Duodenal mucosa (tissue), 2 donors: ENCODE data around the gene MEIG1.
"Not testable (repeated sequence)": the region's sequence is repeated elsewhere in the genome, so short reads cannot be mapped to it uniquely, and the experiment has no call there.

Experiments used
- H3K27ac ChIP-seq: one replicate; pipeline ENCODE4 v1.7.0; 2013; ENCODE audit warnings: low read depth, low read length
- H3K27me3 ChIP-seq, 2 donors: one replicate each; pipeline ENCODE4 v1.7.0; 2013; ENCODE audit warnings: low read length in 2 of 2, control low read depth in 1 of 2; ENCODE audit not compliant: insufficient read depth in 2 of 2, control insufficient read depth in 1 of 2
- H3K36me3 ChIP-seq, 2 donors: one replicate each; pipeline ENCODE4 v1.7.0; 2013; ENCODE audit warnings: low read length in 2 of 2, control low read depth in 1 of 2; ENCODE audit not compliant: insufficient read depth in 2 of 2, control insufficient read depth in 1 of 2
- H3K4me1 ChIP-seq, 2 donors: one replicate each; pipeline ENCODE4 v1.7.0; 2013; ENCODE audit warnings: low read length in 2 of 2, control low read depth in 1 of 2; ENCODE audit not compliant: insufficient read depth in 2 of 2, control insufficient read depth in 1 of 2
- H3K4me3 ChIP-seq, 2 donors: one replicate each; pipeline ENCODE4 v1.7.0; 2013; ENCODE audit warnings: low read length in 2 of 2, low read depth in 1 of 2
- H3K9ac ChIP-seq, 2 donors: one replicate each; pipeline ENCODE4 v1.7.0; 2013; ENCODE audit warnings: low read length in 2 of 2, low read depth in 1 of 2
- H3K9me3 ChIP-seq, 2 donors: one replicate each; pipeline ENCODE4 v1.7.0; 2013; ENCODE audit warnings: low read length in 2 of 2, control low read depth in 1 of 2; ENCODE audit not compliant: control insufficient read depth in 1 of 2

The MEIG1 gene

GRCh38 chr10:14991035-14991749 is 32.0 kb downstream of the MEIG1 start:
- not testable (repeated sequence) for H3K9me3 ChIP-seq, H3K4me1 ChIP-seq, H3K4me3 ChIP-seq, H3K27me3 ChIP-seq, H3K36me3 ChIP-seq, H3K9ac ChIP-seq, H3K27ac ChIP-seq

- H3K4me1 ChIP-seq, H3K36me3 ChIP-seq, H3K4me3 ChIP-seq, H3K27me3 ChIP-seq, H3K9me3 ChIP-seq, H3K9ac ChIP-seq, H3K27ac ChIP-seq: not testable (repeated sequence)
Observed at GRCh38 chr10:14992336-14992735, 33.1 kb downstream of the MEIG1 start.

- H3K4me3 ChIP-seq, H3K27ac ChIP-seq, H3K4me1 ChIP-seq, H3K36me3 ChIP-seq, H3K9me3 ChIP-seq, H3K27me3 ChIP-seq, H3K9ac ChIP-seq: not testable (repeated sequence)
Observed at GRCh38 chr10:14993500-14994455, 34.6 kb downstream of the MEIG1 start.

GRCh38 chr10:14995964-14996565 is 36.9 kb downstream of the MEIG1 start:
- no peaks in the 10 kb centered on the region for H3K36me3 ChIP-seq
- H3K4me3 ChIP-seq: no peak overlapping the region
- H3K4me1 ChIP-seq: no peaks in the 10 kb centered on the region
- no peaks in the 10 kb centered on the region for H3K9me3 ChIP-seq
- no peak overlapping the region for H3K27ac ChIP-seq
- H3K27me3 ChIP-seq: no peaks in the 10 kb centered on the region
- no peak overlapping the region for H3K9ac ChIP-seq

- H3K4me3 ChIP-seq, H3K27me3 ChIP-seq, H3K4me1 ChIP-seq, H3K36me3 ChIP-seq, H3K27ac ChIP-seq, H3K9me3 ChIP-seq, H3K9ac ChIP-seq: not testable (repeated sequence)
Observed at GRCh38 chr10:15013530-15013929, 54.3 kb downstream of the MEIG1 start.

- Histone ChIP-seq H3K4me3 (no peak overlapping the region), H3K9me3 (no peaks in the 10 kb centered on the region), H3K9ac (no peak overlapping the region), H3K27ac (no peak overlapping the region), H3K4me1 (no peaks in the 10 kb centered on the region), H3K27me3 (no peaks in the 10 kb centered on the region), H3K36me3 (no peaks in the 10 kb centered on the region)
Observed at GRCh38 chr10:15015451-15015850, 56.3 kb downstream of the MEIG1 start.

GRCh38 chr10:15020966-15021365 is 61.8 kb downstream of the MEIG1 start:
- not testable (repeated sequence) for H3K9me3 ChIP-seq, H3K27ac ChIP-seq, H3K36me3 ChIP-seq, H3K4me1 ChIP-seq, H3K27me3 ChIP-seq, H3K4me3 ChIP-seq, H3K9ac ChIP-seq
